LNCAP (cell line): ENCODE results near the gene PRDM16.

Source experiments
- TF ChIP-seq, protein P1 (sequence below): fragments of 450-650 bp; IDR thresholded peaks from 2 replicates; pipeline ENCODE4 v1.5.1; 2017; ENCODE audit warnings: mild to moderate bottlenecking

Gene PRDM16

DNA sequence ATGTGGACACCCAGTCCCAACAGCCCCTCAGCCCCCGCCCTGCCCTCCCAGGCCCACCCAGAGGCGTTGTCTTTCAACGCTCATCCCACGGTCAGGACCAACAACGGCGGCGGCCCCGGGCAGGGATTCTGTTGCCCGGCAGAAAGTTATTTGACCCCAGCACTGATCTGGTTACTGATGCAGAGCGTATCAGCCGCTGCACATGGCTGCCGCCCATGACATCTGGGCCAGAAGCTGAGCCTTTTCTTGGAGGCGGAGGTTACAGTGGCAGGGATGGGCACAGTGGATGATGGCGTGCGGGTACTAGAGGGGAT, 258.3 kb downstream of the PRDM16 start:
- TF ChIP-seq, protein P1, sequence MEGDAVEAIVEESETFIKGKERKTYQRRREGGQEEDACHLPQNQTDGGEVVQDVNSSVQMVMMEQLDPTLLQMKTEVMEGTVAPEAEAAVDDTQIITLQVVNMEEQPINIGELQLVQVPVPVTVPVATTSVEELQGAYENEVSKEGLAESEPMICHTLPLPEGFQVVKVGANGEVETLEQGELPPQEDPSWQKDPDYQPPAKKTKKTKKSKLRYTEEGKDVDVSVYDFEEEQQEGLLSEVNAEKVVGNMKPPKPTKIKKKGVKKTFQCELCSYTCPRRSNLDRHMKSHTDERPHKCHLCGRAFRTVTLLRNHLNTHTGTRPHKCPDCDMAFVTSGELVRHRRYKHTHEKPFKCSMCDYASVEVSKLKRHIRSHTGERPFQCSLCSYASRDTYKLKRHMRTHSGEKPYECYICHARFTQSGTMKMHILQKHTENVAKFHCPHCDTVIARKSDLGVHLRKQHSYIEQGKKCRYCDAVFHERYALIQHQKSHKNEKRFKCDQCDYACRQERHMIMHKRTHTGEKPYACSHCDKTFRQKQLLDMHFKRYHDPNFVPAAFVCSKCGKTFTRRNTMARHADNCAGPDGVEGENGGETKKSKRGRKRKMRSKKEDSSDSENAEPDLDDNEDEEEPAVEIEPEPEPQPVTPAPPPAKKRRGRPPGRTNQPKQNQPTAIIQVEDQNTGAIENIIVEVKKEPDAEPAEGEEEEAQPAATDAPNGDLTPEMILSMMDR, result no peak

DNA sequence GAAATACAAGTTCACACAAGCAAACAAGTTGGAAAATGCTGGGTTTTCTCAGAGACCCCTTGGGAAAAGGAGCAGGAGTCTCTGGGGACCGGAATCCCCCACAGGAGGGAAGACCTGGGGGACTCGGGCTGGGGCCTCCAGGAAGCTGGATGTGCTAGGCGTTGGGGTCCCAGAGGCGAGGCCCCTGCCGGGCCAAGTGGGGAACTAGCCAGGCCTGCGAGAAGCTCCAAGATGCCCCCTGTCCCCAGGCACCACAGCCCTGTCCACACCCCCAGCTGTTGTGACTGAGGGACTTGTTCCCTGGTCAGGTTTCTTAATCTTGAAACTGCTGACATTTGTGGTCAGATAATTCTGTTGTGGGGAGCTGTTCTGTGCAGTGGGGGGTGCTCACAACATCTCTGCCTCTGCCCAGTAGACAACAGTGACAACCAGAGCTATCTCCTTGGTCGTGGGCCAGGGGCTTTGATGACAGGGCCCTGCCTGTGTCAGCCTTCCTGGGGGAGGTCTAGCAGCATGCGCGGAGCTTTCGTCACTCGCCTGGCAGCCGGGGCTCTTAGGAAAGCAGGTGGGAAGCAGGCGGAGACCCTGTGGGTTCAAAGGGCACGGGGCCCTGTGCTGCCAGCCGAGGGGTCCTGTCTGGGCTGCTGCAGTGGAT, 259.1 kb downstream of the PRDM16 start:
- TF ChIP-seq, protein P1, result no peak

DNA sequence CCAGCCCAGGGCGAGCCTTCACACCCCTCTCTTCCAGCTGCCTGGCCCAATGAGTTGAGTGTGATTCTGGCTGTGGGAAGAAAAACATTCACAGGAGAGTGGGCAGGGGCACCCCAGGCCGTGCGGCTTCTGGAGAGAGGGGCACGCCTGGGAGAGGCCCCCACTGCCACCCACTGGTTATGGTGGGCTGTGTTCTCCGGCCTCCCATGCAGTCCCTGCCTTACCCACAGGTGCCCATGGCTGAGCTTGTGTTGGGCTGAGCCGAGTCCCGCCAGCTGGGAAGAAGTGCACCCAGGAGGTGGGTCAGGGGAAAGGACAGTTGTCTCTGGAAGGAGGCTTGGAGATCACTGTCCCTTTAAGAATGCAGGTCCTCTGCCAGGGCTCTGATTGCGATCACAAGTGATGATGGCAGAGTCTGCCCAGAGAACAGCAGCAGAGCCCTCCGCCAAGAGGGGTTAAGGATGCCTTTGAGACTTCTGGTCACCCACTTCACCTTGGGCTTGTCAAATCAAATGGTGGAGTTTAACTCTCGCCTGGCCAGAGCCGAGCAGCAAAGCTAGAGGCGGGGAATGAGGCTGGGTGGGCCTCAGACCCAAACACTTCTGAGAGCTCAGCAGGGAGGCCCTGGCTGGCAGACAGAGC, 260.8 kb downstream of the PRDM16 start:
- TF ChIP-seq, protein P1, result no peak

DNA sequence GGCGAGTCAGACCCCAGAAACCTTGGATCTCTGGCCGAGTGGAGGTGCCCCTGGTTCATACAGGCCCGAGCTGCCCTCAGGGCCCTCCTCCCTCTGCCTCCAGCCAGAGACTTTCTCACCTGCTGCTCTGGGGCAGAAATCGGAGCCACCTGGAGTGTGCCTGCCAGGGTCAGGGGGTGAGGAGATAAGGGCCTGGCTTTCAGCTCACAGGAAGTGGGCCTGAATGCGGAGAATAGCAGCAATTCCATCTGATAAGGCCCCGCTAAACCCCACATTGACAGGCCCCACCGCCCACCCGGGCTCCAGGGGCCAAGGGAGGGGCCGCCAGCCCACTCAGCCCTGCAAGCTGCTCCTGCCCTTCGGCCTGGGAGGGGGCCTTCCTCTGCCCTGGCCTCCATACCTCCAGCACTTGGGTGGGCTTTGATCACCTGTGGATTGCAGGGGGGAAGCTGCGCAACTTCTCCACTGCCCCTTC, 261.8 kb downstream of the PRDM16 start:
- TF ChIP-seq, protein P1, result no peak

DNA sequence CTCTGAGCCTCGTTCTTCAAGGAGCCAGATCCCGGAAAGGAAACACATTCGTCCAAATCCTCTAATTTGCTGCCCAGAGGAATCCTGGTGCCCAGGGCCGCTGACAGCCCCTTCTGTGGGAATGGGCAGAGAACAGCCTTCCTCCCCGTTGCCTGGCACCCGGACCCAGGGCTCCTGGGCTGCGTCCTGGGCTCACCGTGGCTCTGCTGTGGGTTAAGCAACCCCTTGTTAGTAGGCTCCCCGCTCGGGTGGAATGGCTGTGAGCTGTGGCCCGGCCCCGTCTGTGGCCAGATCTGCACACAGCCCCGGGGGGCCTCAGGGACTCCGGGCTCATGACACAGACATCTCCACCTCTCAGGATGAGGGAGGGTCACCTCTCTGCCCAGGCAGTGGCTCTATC, 262.6 kb downstream of the PRDM16 start:
- TF ChIP-seq, protein P1, result no peak

DNA sequence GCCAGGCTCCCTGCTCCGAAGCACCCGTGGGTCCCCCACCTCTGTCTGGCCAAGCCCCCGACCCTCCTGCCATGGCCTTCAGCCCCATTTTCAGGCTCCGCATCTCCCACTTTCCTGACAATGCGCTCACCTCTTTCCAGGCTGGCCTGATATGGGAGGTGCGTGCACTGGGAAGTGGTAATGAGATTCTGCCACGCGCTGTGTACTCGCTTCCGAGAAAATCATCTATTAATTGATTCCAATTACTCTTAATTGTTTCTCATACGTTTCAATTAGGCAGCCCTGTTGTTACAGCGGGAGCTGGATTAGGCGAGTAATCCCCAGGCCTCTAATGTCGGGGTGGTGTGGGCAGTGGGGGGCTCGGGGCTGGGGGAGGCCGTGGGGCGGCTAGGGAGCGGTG, 263.0 kb downstream of the PRDM16 start:
- TF ChIP-seq, protein P1, result no peak

DNA sequence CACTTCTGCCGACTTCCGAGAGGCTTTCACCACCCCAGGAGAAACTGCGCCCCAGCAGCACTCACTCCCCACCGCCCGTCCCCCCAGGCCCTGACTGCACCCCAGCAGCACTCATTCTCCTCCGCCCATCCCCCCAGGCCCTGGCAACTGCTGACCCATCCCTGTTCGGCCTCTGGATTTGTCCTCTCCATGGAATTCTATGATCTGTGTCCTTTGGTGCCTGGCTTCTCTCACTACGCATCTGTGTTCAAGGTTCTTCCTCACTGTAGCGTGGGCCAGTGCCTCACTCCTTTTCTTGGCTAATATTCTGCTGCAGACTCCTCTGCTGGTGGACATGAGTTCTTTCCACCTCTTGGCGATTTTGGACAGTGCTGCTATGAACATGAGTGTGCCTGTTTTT, 263.7 kb downstream of the PRDM16 start:
- TF ChIP-seq, protein P1, result no peak
